Activated CD8-positive, alpha-beta T cell treated with anti-CD3 and anti-CD28 coated beads, Interleukin-2, amount 10 ng/mL, durations not matched to agents 7 days and 5 days (primary cell): ENCODE data around the gene PPT1. TPM values are rescaled to one million over a fixed set of nuclear protein-coding genes. Genes with fewer than 3 reads are reported as not detected.
"Not testable (repeated sequence)": the region's sequence is repeated elsewhere in the genome, so short reads cannot be mapped to it uniquely, and the experiment has no call there.

Source experiments
- ATAC-seq: fragments of 150-1000 bp; cut with Tn5 transposase; one replicate; pipeline ENCODE4 v1.10.0; 2021; ENCODE audit warnings: moderate library complexity
- CTCF ChIA-PET: fragments of 350-600 bp; sonication (Branson Sonifier 250); formaldehyde crosslinking; loops from one replicate; lab custom pipeline; 2021; ENCODE audit warnings: antibody characterized with exemption; lab: Charles Lee
- POLR2A ChIA-PET: fragments of 350-600 bp; sonication (Branson Sonifier 250); formaldehyde crosslinking; loops from one replicate; lab custom pipeline; 2021; ENCODE audit warnings: antibody characterized with exemption; lab: Charles Lee
- DNase-seq: peaks from one replicate; pipeline ENCODE4 v3.0.0-alpha.2; 2020
- H3K27ac Mint-ChIP-seq: one replicate; pipeline ENCODE4 v1.8.0; 2021; ENCODE audit warnings: mild to moderate bottlenecking, mixed read lengths
- H3K27me3 Mint-ChIP-seq: one replicate; pipeline ENCODE4 v1.8.0; 2021; ENCODE audit warnings: low read depth, mixed read lengths
- H3K36me3 Mint-ChIP-seq: one replicate; pipeline ENCODE4 v1.8.0; 2021; ENCODE audit warnings: low read depth, mixed read lengths
- H3K4me1 Mint-ChIP-seq: one replicate; pipeline ENCODE4 v1.8.0; 2021; ENCODE audit warnings: low read depth, mixed read lengths
- H3K4me3 Mint-ChIP-seq: one replicate; pipeline ENCODE4 v1.8.0; 2021; ENCODE audit warnings: mild to moderate bottlenecking, mixed read lengths
- H3K9me3 Mint-ChIP-seq: one replicate; pipeline ENCODE4 v1.8.0; 2022; ENCODE audit warnings: mixed read lengths; ENCODE audit not compliant: insufficient read depth
- total RNA-seq, 2 experiments: library from RNA; stranded (reverse); gene quantifications; one replicate each; pipeline ENCODE4 v1.2.3, GENCODE V29; 2021

Gene PPT1
- total RNA-seq, 2 experiments from 2014 or later = 81.1 to 84.6 TPM

DNA sequence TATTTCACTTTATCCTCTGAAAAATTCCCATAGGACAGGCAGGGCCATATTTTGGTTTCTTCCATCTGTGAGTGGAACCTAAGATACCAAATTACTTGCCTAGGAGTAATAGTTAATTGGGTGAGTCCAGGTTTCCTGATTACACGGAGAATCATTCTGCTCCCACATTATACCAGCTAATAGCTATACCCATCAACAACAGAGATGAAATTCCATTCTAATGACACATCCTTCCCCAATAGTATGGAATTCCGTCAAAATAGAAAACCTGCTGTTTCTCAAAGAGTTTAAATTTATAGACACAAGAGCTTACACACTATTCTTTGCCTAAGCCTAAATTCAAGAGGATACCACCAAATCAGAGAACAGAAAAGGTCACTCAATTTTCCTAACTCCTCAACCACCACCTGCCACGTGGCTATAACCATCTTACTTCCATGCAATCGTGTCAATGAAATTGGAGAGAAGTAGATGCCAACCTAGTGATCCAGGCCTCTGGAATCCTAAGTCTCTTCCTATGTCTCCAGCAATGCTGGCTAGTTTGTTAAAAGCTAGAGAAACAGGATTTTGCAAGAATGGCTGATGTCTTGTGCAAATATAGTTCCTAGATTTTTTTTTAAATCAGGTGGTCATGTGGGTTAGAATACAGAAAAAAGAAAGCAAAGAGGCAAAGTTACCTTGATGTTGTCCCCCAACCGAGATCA, 6.2 kb downstream of the PPT1 start:
- no peak overlapping the region for H3K4me3 Mint-ChIP-seq
- POLR2A ChIA-PET = no interaction called here
- H3K9me3 Mint-ChIP-seq = no peaks in the 10 kb centered on the region
- CTCF ChIA-PET = interaction anchor here (1.2 to 4.3 kb wide), 6 partner anchors 13 to 299 kb away, joined by 3 to 26 read pairs (median 4); no protein-coding TSS in a partner anchor
- H3K27me3 Mint-ChIP-seq = no peaks in the 10 kb centered on the region
- peaks cover 39% of the 10 kb centered on the region for H3K36me3 Mint-ChIP-seq
- DNase-seq = no peak
- ATAC-seq = no peak
- H3K27ac Mint-ChIP-seq = no peak overlapping the region
- peaks cover 18% of the 10 kb centered on the region for H3K4me1 Mint-ChIP-seq

DNA sequence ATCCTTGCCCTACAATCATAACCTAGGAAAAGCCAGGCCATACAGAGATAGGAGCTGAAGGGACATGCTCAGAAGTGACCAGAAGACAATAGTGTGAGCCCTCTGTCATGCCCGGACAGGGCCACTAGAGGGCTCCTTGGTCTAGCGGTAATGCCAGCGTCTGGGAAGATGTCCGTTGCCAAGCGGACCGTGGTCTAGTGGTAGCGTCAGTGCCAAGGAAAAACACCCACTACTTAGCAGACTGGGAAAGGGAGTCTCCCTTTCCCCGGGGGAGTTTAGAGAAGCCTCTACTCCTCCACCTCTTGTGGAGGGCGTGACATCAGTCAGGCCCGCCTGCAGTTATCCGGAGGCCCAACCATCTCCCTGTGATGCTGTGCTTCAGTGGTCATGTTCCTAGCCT, 12.3 kb downstream of the PPT1 start:
- H3K36me3 Mint-ChIP-seq = peaks cover 41% of the 10 kb centered on the region
- H3K4me3 Mint-ChIP-seq, H3K4me1 Mint-ChIP-seq, H3K9me3 Mint-ChIP-seq, H3K27me3 Mint-ChIP-seq, POLR2A ChIA-PET, ATAC-seq, H3K27ac Mint-ChIP-seq: not testable (repeated sequence)
- CTCF ChIA-PET = interaction anchor here (0.6 to 4.7 kb wide), 14 partner anchors 8 to 260 kb away, joined by 3 to 37 read pairs (median 4); no protein-coding TSS in a partner anchor
- peak; percentile 53 for DNase-seq

- no peaks in the 10 kb centered on the region for H3K27me3 Mint-ChIP-seq
- ChIA-PET CTCF (interaction anchor here (1.3 to 4.7 kb wide), 2 partner anchors 21 to 257 kb away, joined by 3 to 37 read pairs; no protein-coding TSS in a partner anchor), POLR2A (no interaction called here)
- peaks cover 44% of the 10 kb centered on the region for H3K36me3 Mint-ChIP-seq
- ATAC-seq (no peak), DNase-seq (no peak)
- no peaks in the 10 kb centered on the region for H3K9me3 Mint-ChIP-seq
- peaks cover 3% of the 10 kb centered on the region for H3K4me1 Mint-ChIP-seq
- H3K4me3 Mint-ChIP-seq = no peak overlapping the region
- no peak overlapping the region for H3K27ac Mint-ChIP-seq
Measured at GRCh38 chr1:40081871-40082270, 15.2 kb downstream of the PPT1 start.

GRCh38 chr1:40079774-40080400, 17.2 kb downstream of the PPT1 start:
- DNase-seq (no peak), ATAC-seq (no peak)
- no peak overlapping the region for H3K27ac Mint-ChIP-seq
- no peaks in the 10 kb centered on the region for H3K9me3 Mint-ChIP-seq
- peaks cover 46% of the 10 kb centered on the region for H3K36me3 Mint-ChIP-seq
- no peaks in the 10 kb centered on the region for H3K27me3 Mint-ChIP-seq
- ChIA-PET POLR2A (no interaction called here), CTCF (interaction anchor here (1.2 to 4.9 kb wide), 2 partner anchors 52 to 257 kb away, joined by 3 to 49 read pairs; no protein-coding TSS in a partner anchor)
- no peak overlapping the region for H3K4me3 Mint-ChIP-seq
- peaks cover 3% of the 10 kb centered on the region for H3K4me1 Mint-ChIP-seq

GRCh38 chr1:40078512-40079333, 18.3 kb downstream of the PPT1 start:
- peaks cover 2% of the 10 kb centered on the region for H3K4me1 Mint-ChIP-seq
- no peak overlapping the region for H3K4me3 Mint-ChIP-seq
- ATAC-seq = peak; percentile 83
- CTCF ChIA-PET = interaction anchor here (0.6 to 4.9 kb wide), 15 partner anchors 10 to 263 kb away, joined by 3 to 49 read pairs (median 4); partner anchors contain the start of gene PPT1
- H3K9me3 Mint-ChIP-seq = no peaks in the 10 kb centered on the region
- H3K27me3 Mint-ChIP-seq = no peaks in the 10 kb centered on the region
- peaks cover 45% of the 10 kb centered on the region for H3K36me3 Mint-ChIP-seq
- peak; percentile 75 for DNase-seq
- H3K27ac Mint-ChIP-seq = no peak overlapping the region
- POLR2A ChIA-PET = no interaction called here

DNA sequence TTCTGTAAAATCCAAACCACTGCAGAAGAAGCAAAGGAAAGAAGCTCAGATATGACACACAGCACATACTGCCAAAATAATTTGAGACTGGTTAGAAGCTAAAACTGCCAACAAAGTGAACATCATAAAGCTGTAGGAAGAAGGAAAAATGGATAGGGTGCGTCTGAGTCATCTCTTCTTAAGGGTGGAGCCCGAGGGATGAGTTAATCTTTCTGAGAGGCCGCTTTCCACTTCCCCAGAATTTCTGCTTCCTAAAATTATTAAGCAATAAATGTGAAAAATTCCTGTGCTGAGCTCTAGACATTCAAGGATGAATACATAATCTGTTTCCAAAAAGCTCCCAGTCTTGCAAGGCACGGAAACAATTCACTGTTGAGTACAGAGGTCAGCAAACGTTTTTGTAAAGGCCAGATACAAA, 20.1 kb downstream of the PPT1 start:
- H3K36me3 Mint-ChIP-seq = peaks cover 54% of the 10 kb centered on the region
- DNase-seq (no peak), ATAC-seq (no peak)
- peaks cover 3% of the 10 kb centered on the region for H3K4me1 Mint-ChIP-seq
- H3K27me3 Mint-ChIP-seq = no peaks in the 10 kb centered on the region
- ChIA-PET POLR2A (interaction anchor here (0.6 kb wide), 1 partner anchor 323 kb away, joined by 3 read pairs; no protein-coding TSS in a partner anchor), CTCF (interaction anchor here (0.6 to 4.9 kb wide), 13 partner anchors 7 to 265 kb away, joined by 3 to 49 read pairs (median 5); no protein-coding TSS in a partner anchor)
- H3K4me3 Mint-ChIP-seq = no peak overlapping the region
- H3K9me3 Mint-ChIP-seq = no peaks in the 10 kb centered on the region
- H3K27ac Mint-ChIP-seq = no peak overlapping the region

DNA sequence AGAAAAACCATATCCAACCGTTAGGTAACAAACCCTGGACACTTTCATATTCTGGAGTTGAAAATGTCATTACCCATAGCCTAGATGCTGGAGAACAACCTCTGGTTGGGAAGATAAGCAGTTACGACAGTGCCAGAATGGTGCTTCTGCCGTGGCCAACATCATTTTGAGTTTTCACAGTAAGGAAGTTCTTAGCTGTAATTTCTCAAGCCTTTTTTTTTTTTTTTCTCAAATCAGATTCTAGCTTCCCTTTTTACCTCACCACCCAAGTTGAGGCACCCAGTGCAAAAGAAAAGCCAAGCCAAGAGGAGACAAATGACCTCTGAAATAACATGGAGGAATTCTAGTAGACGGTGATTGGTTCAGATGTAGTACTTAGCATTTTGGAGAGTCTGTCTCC, 21.8 kb downstream of the PPT1 start:
- ATAC-seq (no peak), DNase-seq (no peak)
- ChIA-PET CTCF (interaction anchor here (0.5 to 2.3 kb wide), 7 partner anchors 10 to 264 kb away, joined by 3 to 9 read pairs (median 5); no protein-coding TSS in a partner anchor), POLR2A (interaction anchor here (0.5 to 2.4 kb wide), 4 partner anchors 12 to 27 kb away, joined by 3 to 10 read pairs (median 3); no protein-coding TSS in a partner anchor)
- no peak overlapping the region for H3K4me3 Mint-ChIP-seq
- no peak overlapping the region for H3K27ac Mint-ChIP-seq
- no peaks in the 10 kb centered on the region for H3K27me3 Mint-ChIP-seq
- H3K36me3 Mint-ChIP-seq = peaks cover 63% of the 10 kb centered on the region
- H3K9me3 Mint-ChIP-seq = no peaks in the 10 kb centered on the region
- peaks cover 3% of the 10 kb centered on the region for H3K4me1 Mint-ChIP-seq

DNA sequence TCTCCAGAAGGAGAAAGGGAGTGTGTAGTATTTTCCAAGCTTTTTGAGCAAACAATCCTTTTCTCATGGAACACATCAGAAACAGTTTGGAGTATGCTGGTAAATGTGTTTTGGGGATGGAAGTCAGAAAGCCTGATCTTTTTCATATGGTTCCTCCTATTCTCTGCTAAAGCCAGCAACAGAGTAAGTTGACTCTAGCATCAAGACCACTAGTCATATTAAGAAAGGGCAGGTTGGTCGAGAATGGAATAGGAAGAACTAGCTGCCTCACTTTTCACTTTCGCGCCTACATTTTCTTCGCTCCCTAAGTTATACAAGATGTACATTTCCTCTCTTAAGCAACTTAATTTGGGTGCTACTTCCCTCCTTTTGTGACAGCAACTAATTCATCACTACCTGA, 24.0 kb downstream of the PPT1 start:
- H3K36me3 Mint-ChIP-seq = peaks cover 65% of the 10 kb centered on the region
- no peak overlapping the region for H3K4me3 Mint-ChIP-seq
- peaks cover 3% of the 10 kb centered on the region for H3K4me1 Mint-ChIP-seq
- ATAC-seq (no peak), DNase-seq (no peak)
- POLR2A ChIA-PET = interaction anchor here (0.6 kb wide), 1 partner anchor 34 kb away, joined by 4 read pairs; no protein-coding TSS in a partner anchor
- CTCF ChIA-PET = interaction anchor here (1.7 to 2.0 kb wide), 2 partner anchors 12 to 266 kb away, joined by 5 to 7 read pairs; no protein-coding TSS in a partner anchor
- peak overlapping the region; percentile 15 for H3K27ac Mint-ChIP-seq
- no peaks in the 10 kb centered on the region for H3K27me3 Mint-ChIP-seq
- H3K9me3 Mint-ChIP-seq = no peaks in the 10 kb centered on the region

DNA sequence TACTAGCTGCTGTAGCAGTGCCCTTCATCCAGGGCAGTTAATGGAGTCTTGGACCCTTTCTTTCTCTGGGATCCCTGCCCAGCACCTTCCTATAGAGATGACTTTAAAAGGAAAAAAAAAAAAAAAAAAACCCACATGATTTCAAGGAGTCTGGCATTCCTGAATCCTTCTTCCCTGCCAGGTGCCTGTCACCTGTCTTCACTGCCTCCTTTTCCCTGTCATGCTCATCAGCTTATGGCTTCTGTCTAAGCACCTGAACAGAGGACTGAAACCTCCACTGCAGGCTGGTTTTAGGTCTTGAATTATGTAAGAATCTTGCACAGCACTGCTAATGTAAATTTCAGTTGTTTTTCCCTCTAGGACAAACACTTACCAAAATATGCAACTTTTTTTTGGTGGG, 24.9 kb downstream of the PPT1 start:
- Mint-ChIP-seq H3K9me3 (no peaks in the 10 kb centered on the region), H3K27ac (peak overlapping the region; percentile 13), H3K4me3 (no peak overlapping the region), H3K36me3 (peaks cover 68% of the 10 kb centered on the region), H3K4me1 (peaks cover 7% of the 10 kb centered on the region), H3K27me3 (no peaks in the 10 kb centered on the region)
- ATAC-seq (no peak), DNase-seq (no peak)
- POLR2A ChIA-PET = no interaction called here
- CTCF ChIA-PET = interaction anchor here (2.0 kb wide), 1 partner anchor 267 kb away, joined by 5 read pairs; no protein-coding TSS in a partner anchor

GRCh38 chr1:40067851-40068250, 29.2 kb downstream of the PPT1 start:
- DNase-seq = no peak
- Mint-ChIP-seq H3K27ac (peak overlapping the region; percentile 44), H3K36me3 (peaks cover 87% of the 10 kb centered on the region), H3K27me3 (no peaks in the 10 kb centered on the region), H3K4me1 (peaks cover 43% of the 10 kb centered on the region), H3K9me3 (no peaks in the 10 kb centered on the region), H3K4me3 (no peak overlapping the region)
- ATAC-seq = no peak
- ChIA-PET POLR2A (interaction anchor here (1.1 kb wide), 1 partner anchor 28 kb away, joined by 4 read pairs; no protein-coding TSS in a partner anchor), CTCF (interaction anchor here (4.6 kb wide), 1 partner anchor 10 kb away, joined by 32 read pairs; no protein-coding TSS in a partner anchor)

- no peak for ATAC-seq
- ChIA-PET CTCF (interaction anchor here (0.6 to 4.6 kb wide), 2 partner anchors 11 to 203 kb away, joined by 3 to 32 read pairs; no protein-coding TSS in a partner anchor), POLR2A (interaction anchor here (1.1 kb wide), 1 partner anchor 28 kb away, joined by 4 read pairs; no protein-coding TSS in a partner anchor)
- Mint-ChIP-seq H3K27ac (peak overlapping the region; percentile 79), H3K4me3 (no peak overlapping the region), H3K9me3 (no peaks in the 10 kb centered on the region), H3K4me1 (peaks cover 45% of the 10 kb centered on the region), H3K27me3 (no peaks in the 10 kb centered on the region), H3K36me3 (peaks cover 85% of the 10 kb centered on the region)
- no peak for DNase-seq
Measured at GRCh38 chr1:40067023-40067422, 30.0 kb downstream of the PPT1 start.
